Esophagus muscularis mucosa (tissue), 4 donors: ENCODE results near the gene LYPLA2. TPM values are rescaled to one million over a fixed set of nuclear protein-coding genes. Genes with fewer than 3 reads are reported as not detected.

Experiments
- DNase-seq: peaks from one replicate; pipeline ENCODE4 v3.0.0-alpha.2; 2017; ENCODE audit errors: extremely low spot score
- H3K27ac ChIP-seq, 4 donors: fragments of 200-600 bp; sonication (generic); replicated peaks in 1 of 4; 1 replicate in 3 of 4; 2 replicates in 1 of 4; pipeline ENCODE4 v1.5.1; 2016 to 2019; ENCODE audit warnings: mild to moderate bottlenecking in 1 of 4
- H3K27me3 ChIP-seq, 4 donors: fragments of 200-600 bp; sonication (generic); one replicate each; pipeline versions ENCODE4 v1.5.1 to v1.6.0; 2016 to 2019
- H3K36me3 ChIP-seq, 4 donors: fragments of 200-600 bp; sonication (generic); one replicate each; pipeline ENCODE4 v1.5.1; 2016 to 2019
- H3K4me1 ChIP-seq, 4 donors: fragments of 200-600 bp; sonication (generic); one replicate each; pipeline ENCODE4 v1.5.1; 2016 to 2019
- H3K4me3 ChIP-seq, 4 donors: fragments of 200-600 bp; sonication (generic); 1 replicate in 2 of 4; 2 replicates in 2 of 4; pipeline ENCODE4 v1.5.1; 2016 to 2019; ENCODE audit warnings: mild to moderate bottlenecking in 4 of 4, moderate library complexity in 1 of 4
- H3K9me3 ChIP-seq, 4 donors: fragments of 200-600 bp; sonication (generic); 1 replicate in 3 of 4; 2 replicates in 1 of 4; pipeline ENCODE4 v1.5.1; 2016 to 2019
- EP300 ChIP-seq: sonication (generic); formaldehyde crosslinking; IDR thresholded peaks from one replicate; pipeline ENCODE4 v1.6.1; 2017; ENCODE audit warnings: antibody characterized with exemption
- POLR2A ChIP-seq: fragments of 450-650 bp; IDR thresholded peaks from one replicate; pipeline ENCODE4 v1.6.1; 2017; ENCODE audit warnings: antibody characterized with exemption, moderate library complexity, mild to moderate bottlenecking, low read depth
- POLR2AphosphoS5 ChIP-seq, 2 donors: sonication (generic); formaldehyde crosslinking; IDR thresholded peaks; one replicate each; pipeline ENCODE4 v1.6.1; 2017; ENCODE audit warnings: antibody characterized with exemption in 2 of 2
- WGBS: methylation state at CpG from one replicate; pipeline ENCODE4 v1.1.5; 2018; 5-methylcytosine and 5-hydroxymethylcytosine counted together
- intact Hi-C: fragments of 100-400 bp; cut with DNase I; formaldehyde crosslinking; loops from one replicate; pipeline ENCODE4 v1.15.1; 2023
- total RNA-seq, 4 donors: library from RNA; depleted of rRNA; stranded (reverse); fragments of >200 nt; gene quantifications; one replicate each; pipeline versions ENCODE4 v1.1.0 to v1.2.1, GENCODE V29; 2016
- TF ChIP-seq, protein P1 (sequence below), 3 experiments: fragments of 200-600 bp in 2 of 3; fragments of 450-650 bp in 1 of 3; sonication (generic) in 2 of 3; IDR thresholded peaks; one replicate each; pipeline ENCODE4 v1.5.1; 2017 to 2019; ENCODE audit warnings: antibody characterized with exemption in 3 of 3, mild to moderate bottlenecking in 2 of 3, moderate library complexity in 1 of 3

LYPLA2 gene
- total RNA-seq, 4 donors from 2014 or later: 32.8 to 51.4 (median 40.8) TPM

DNA sequence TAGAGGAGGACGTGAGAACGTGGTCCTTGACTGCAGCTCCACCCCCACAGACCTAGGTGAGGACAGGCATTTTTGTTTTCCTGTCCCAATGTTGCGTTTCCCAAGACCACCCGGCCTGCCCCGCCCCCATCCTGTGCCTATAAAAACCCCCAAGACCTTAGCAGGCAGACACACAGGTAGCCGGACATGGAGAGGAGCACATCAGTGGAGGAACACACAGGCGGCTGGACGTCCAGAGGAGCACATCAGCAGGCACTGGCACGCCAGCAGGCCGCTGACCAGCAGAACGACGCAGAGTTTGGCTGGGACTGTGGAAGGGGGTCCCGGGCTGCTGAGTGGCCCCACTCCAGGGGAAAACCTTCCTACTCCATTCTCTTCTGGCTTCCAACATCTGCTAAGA is 47.0 kb downstream of the LYPLA2 start:
- Histone ChIP-seq H3K9me3 (no peaks in the 10 kb centered on the region), H3K27ac (no peak overlapping the region), H3K4me3 (peak overlapping the region in 3 of 4 donors; percentile 39 to 45 (median 41)), H3K27me3 (peaks cover 0 to 11% (median 0%) of the 10 kb centered on the region in 4 donors), H3K36me3 (no peaks in the 10 kb centered on the region), H3K4me1 (peaks cover 4 to 13% (median 12%) of the 10 kb centered on the region in 4 donors)
- DNase-seq: no peak
- 30% methylated on average over 11 of the region's 13 CpGs for whole genome bisulfite sequencing
- intact Hi-C loops: no loop called here
- no peak for TF ChIP-seq POLR2A
- TF ChIP-seq, protein P1, sequence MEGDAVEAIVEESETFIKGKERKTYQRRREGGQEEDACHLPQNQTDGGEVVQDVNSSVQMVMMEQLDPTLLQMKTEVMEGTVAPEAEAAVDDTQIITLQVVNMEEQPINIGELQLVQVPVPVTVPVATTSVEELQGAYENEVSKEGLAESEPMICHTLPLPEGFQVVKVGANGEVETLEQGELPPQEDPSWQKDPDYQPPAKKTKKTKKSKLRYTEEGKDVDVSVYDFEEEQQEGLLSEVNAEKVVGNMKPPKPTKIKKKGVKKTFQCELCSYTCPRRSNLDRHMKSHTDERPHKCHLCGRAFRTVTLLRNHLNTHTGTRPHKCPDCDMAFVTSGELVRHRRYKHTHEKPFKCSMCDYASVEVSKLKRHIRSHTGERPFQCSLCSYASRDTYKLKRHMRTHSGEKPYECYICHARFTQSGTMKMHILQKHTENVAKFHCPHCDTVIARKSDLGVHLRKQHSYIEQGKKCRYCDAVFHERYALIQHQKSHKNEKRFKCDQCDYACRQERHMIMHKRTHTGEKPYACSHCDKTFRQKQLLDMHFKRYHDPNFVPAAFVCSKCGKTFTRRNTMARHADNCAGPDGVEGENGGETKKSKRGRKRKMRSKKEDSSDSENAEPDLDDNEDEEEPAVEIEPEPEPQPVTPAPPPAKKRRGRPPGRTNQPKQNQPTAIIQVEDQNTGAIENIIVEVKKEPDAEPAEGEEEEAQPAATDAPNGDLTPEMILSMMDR (IDR thresholded peaks at IDR 0.05): no peak

DNA sequence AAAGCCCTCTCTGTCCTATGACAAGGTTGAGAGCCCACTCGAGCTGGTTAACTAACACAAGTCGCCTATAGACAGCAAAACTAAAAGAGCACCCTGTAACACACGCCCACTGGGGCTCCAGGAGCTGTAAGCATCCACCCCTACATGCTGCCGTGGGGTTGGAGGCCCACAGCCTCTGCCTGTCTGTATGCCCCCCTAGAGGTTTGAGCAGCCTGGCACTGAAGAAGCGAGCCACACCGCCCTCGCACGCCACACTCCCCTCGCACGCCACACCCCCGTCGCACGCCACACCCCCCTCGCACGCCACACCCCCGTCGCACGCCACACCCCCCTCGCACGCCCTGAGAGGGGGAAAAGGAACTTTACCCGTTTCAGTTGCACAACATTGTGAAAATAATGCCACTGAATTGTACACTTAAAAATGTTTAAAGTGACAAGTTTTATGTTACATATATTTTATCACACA is 47.5 kb downstream of the LYPLA2 start:
- TF ChIP-seq POLR2AphosphoS5 (IDR thresholded peaks at IDR 0.05) (no peak), POLR2A (no peak), EP300 (no peak)
- TF ChIP-seq, protein P1 (IDR thresholded peaks at IDR 0.05): no peak
- 0% methylated on average over 20 of the region's 21 CpGs for WGBS
- H3K4me1 ChIP-seq: peaks cover 4 to 13% (median 12%) of the 10 kb centered on the region in 4 donors
- no peaks in the 10 kb centered on the region for H3K36me3 ChIP-seq
- peak; percentile 91 for DNase-seq
- H3K27ac ChIP-seq: no peak overlapping the region
- peak overlapping the region; percentile 39 to 45 (median 43) for H3K4me3 ChIP-seq
- intact Hi-C loops: no loop called here
- no peaks in the 10 kb centered on the region for H3K9me3 ChIP-seq
- H3K27me3 ChIP-seq: peaks cover 0 to 11% (median 0%) of the 10 kb centered on the region in 4 donors

DNA sequence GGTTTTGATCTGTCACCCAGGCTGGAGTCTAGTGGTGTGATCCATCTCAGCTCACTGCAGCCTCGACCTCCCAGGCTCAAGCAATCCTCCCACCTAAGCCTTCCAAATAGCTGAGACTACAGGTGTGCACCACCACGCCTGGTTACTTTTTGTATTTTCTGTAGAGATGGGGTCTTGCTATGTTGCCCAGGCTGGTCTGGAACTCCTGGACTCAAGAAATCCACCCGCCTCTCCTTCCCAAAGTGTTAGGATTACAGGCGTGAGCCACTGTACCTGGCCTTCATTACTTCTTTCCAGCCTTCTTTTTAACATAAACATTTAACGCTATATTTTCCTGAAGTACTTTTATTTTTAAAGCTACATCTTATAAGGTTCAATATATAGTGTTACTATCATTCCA is 52.7 kb downstream of the LYPLA2 start:
- no peak for DNase-seq
- intact Hi-C loops: no loop called here
- Histone ChIP-seq H3K9me3 (no peaks in the 10 kb centered on the region), H3K4me3 (no peak overlapping the region), H3K27ac (no peak overlapping the region), H3K27me3 (no peaks in the 10 kb centered on the region), H3K4me1 (peaks cover 0 to 4% (median 3%) of the 10 kb centered on the region in 4 donors), H3K36me3 (peaks cover 14 to 42% (median 31%) of the 10 kb centered on the region in 4 donors)
- 95% methylated on average over 5 of the region's 5 CpGs for WGBS
- no peak for TF ChIP-seq EP300
- TF ChIP-seq, protein P1 (IDR thresholded peaks at IDR 0.05): no peak
- no peak for TF ChIP-seq POLR2A
- TF ChIP-seq POLR2AphosphoS5 (IDR thresholded peaks at IDR 0.05): no peak

Other genes with a start within 250 kb of the LYPLA2 start
- 100 to 1,000 TPM in 3 of 4 donors, 10 to 100 TPM in 1; 75.2 to 352 (median 274) TPM for gene ID3, start 231.6 kb upstream of the LYPLA2 start, total RNA-seq
- gene RPL11, start 99.3 kb upstream of the LYPLA2 start, total RNA-seq: 1,000 to 10,000 TPM in 1 of 4 donors, 100 to 1,000 TPM in 3; 706 to 1,125 (median 899) TPM
- gene ELOA, start 47.7 kb upstream of the LYPLA2 start, total RNA-seq: 10 to 100 TPM; 35.7 to 45.4 (median 39.1) TPM
- gene PITHD1, start 12.7 kb upstream of the LYPLA2 start, total RNA-seq: 10 to 100 TPM; 43.6 to 66.6 (median 56.0) TPM
- gene GALE, start 9.6 kb downstream of the LYPLA2 start, total RNA-seq: 10 to 100 TPM in 3 of 4 donors, 1 to 10 TPM in 1; 7.1 to 13.6 (median 12.8) TPM
- 10 to 100 TPM; 25.5 to 50.0 (median 43.9) TPM for gene HMGCL, start 34.3 kb downstream of the LYPLA2 start, total RNA-seq
- 10 to 100 TPM; 20.0 to 25.9 (median 25.2) TPM for gene FUCA1, start 77.1 kb downstream of the LYPLA2 start, total RNA-seq
- gene CNR2, start 122.2 kb downstream of the LYPLA2 start, total RNA-seq: under 1 TPM in 1 of 4 donors, not detected in 3; 0.17 TPM
- 100 to 1,000 TPM in 3 of 4 donors, 10 to 100 TPM in 1; 93.3 to 156 (median 138) TPM for gene PNRC2, start 168.7 kb downstream of the LYPLA2 start, total RNA-seq
- 10 to 100 TPM; 53.6 to 89.7 (median 56.6) TPM for gene SRSF10, start 189.2 kb downstream of the LYPLA2 start, total RNA-seq